SIG-M5 treated with dmso at 0.1 percent for 504 hours (cell line): ENCODE measurements around the gene CYSRT1.
A peak's percentile ranks its signal among the peaks of the same experiment; 100 is the strongest.
"Not testable (repeated sequence)": the region's sequence is repeated elsewhere in the genome, so short reads cannot be mapped to it uniquely, and the experiment has no call there.

Experiments used
- DNase-seq: peaks from one replicate; lab custom pipeline; 2025; ENCODE audit not compliant: unreplicated experiment; lab: John Stamatoyannopoulos, UW

Gene CYSRT1

GRCh38 chr9:137236238-137236935, 11.4 kb downstream of the CYSRT1 start:
- peak; percentile 71 for DNase-seq

GRCh38 chr9:137236936-137237421, 12.0 kb downstream of the CYSRT1 start:
- no peak for DNase-seq

GRCh38 chr9:137237759-137238726, 13.1 kb downstream of the CYSRT1 start:
- DNase-seq = no peak

GRCh38 chr9:137239541-137240200, 14.7 kb downstream of the CYSRT1 start:
- DNase-seq = not testable (repeated sequence)

GRCh38 chr9:137240318-137240840, 15.4 kb downstream of the CYSRT1 start:
- peak; percentile 54 for DNase-seq

DNA sequence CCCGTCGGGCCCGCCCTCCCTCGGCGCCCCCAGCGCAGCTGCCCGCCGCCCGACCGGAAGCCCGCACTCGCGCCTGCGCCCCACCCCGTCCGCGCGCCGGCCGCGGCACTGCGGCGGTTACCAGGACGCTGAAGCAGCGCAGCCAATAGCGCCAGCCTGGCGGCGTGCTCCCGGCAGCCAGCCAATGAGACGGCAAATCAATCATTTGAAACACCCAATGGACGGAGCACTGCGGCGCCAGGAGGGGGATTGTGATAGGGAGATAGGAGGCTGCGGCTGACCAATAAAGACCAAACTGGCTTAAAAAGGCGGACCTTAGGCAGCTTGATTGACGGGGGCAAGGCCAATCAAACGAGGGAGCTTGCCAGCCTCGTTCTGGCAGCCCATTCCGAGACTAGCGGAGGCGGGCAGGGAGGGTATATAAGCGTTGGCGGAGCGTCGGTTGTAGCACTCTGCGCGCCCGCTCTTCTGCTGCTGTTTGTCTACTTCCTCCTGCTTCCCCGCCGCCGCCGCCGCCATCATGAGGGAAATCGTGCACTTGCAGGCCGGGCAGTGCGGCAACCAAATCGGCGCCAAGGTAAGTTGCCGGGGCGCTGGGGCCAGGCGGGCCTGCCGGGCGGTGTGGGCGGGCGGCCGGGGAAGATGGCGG, 16.0 kb downstream of the CYSRT1 start, which contains the start of gene TUBB4B:
TSS of gene TUBB4B (plus strand) at position 447 of the 649 bp plus-strand sequence. CDS start at position 521, 74 bp downstream.
- DNase-seq = peak; percentile 99

GRCh38 chr9:137241490-137242268, 16.7 kb downstream of the CYSRT1 start:
- DNase-seq = no peak

DNA sequence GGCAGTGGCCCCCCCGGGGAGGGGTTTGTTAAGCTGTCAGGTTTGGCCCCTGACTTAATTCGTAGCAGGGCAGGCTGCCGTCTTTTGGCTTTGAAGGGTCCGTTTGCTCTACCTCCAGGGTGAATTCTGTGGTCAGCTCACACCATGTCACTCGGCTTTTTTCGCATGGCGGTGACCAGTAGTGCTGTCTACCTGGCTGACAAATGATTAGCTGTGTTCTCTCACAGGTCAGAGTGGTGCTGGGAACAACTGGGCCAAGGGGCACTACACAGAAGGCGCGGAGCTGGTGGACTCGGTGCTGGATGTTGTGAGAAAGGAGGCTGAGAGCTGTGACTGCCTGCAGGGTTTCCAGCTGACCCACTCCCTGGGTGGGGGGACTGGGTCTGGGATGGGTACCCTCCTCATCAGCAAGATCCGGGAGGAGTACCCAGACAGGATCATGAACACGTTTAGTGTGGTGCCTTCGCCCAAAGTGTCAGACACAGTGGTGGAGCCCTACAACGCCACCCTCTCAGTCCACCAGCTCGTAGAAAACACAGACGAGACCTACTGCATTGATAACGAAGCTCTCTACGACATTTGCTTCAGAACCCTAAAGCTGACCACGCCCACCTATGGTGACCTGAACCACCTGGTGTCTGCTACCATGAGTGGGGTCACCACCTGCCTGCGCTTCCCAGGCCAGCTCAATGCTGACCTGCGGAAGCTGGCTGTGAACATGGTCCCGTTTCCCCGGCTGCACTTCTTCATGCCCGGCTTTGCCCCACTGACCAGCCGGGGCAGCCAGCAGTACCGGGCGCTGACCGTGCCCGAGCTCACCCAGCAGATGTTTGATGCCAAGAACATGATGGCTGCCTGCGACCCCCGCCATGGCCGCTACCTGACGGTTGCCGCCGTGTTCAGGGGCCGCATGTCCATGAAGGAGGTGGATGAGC, 17.6 kb downstream of the CYSRT1 start:
- DNase-seq = no peak

DNA sequence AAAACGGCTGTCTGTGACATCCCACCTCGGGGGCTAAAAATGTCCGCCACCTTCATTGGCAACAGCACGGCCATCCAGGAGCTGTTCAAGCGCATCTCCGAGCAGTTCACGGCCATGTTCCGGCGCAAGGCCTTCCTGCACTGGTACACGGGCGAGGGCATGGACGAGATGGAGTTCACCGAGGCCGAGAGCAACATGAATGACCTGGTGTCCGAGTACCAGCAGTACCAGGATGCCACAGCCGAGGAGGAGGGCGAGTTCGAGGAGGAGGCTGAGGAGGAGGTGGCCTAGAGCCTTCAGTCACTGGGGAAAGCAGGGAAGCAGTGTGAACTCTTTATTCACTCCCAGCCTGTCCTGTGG, 18.3 kb downstream of the CYSRT1 start:
- not testable (repeated sequence) for DNase-seq

- DNase-seq = no peak
Measured at GRCh38 chr9:137243626-137244485, 18.9 kb downstream of the CYSRT1 start.

- DNase-seq = no peak
Measured at GRCh38 chr9:137244486-137245449, 19.8 kb downstream of the CYSRT1 start.

GRCh38 chr9:137245450-137246421, 20.8 kb downstream of the CYSRT1 start:
- no peak for DNase-seq

DNA sequence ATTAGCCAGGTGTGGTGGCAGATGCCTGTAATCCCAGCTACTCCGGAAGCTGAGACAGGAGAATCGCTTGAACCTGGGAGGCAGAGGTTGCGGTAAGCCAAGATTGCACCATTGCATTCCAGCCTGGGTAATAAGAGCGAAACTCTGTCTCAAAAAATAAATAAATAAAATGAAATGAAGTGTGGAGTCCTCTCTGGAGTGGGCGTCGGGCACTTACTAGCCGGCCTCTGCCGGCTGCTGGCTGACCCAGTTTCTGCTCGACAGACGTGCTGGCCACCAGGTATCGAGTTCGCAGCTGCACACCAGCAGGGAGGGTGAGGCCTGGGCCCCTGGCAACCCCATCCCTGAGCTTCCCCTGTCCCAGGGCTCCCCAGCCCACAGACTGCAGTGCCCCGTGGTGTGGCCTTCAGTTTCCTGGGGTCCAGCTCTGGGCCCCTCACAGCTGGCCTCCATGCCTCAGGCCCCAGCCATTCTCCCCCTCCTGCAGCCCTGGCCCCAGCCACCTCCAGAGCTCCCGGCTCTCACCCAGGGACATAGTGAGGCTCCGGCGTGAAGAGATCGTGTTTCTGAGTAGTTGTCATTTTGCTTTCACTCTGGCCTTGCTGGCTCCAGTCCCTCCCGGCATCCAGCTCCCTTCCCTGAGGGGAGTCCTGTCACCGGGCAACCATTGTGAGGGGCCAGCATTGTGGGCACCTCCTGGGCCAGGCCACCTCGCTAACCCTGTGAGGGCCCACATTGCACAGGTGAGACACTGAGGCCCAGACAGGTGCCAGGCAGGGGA, 22.4 kb downstream of the CYSRT1 start:
- DNase-seq = no peak

GRCh38 chr9:137247916-137248175, 22.9 kb downstream of the CYSRT1 start:
- DNase-seq = no peak
